ENCODE data around the gene CUL4A.

GRCh38 chr13:113169277-113170272 is 39.8 kb upstream of the CUL4A start:
- TF ChIP-seq CTCF (IDR thresholded peaks at IDR 0.05; ENCODE audit: low read depth, low read length, poor library complexity, severe bottlenecking) (no peak), EZH2phosphoT487 (IDR thresholded peaks at IDR 0.05; ENCODE audit: borderline replicate concordance, low read length) (no peak)
